HCT116 (cell line): ENCODE measurements around the gene C6orf132.

ENCODE experiments used
- ATF3 ChIP-seq: IDR thresholded peaks from 2 replicates; pipeline ENCODE4 v1.6.1; 2012
- CBX3 ChIP-seq: IDR thresholded peaks from 2 replicates; pipeline ENCODE4 v1.6.1; 2012; ENCODE audit warnings: low read depth
- CTCF ChIP-seq, 3 experiments: fragments of 200-600 bp in 1 of 3; sonication (generic) in 1 of 3; IDR thresholded peaks in 2 of 3; conservative IDR thresholded peaks in 1 of 3; 2 replicates each; pipeline ENCODE4 v1.5.1; 2012 to 2017; ENCODE audit warnings: low read depth in 2 of 3, low read length in 2 of 3, antibody characterized with exemption in 1 of 3, borderline replicate concordance in 1 of 3, control low read depth in 1 of 3, mild to moderate bottlenecking in 1 of 3, mixed read lengths in 1 of 3, mixed run types in 1 of 3, moderate library complexity in 1 of 3; ENCODE audit not compliant: insufficient read depth in 1 of 3
- EGR1 ChIP-seq: IDR thresholded peaks from 2 replicates; pipeline ENCODE4 v1.6.1; 2012; ENCODE audit warnings: low read depth
- EZH2 ChIP-seq: fragments of 200-600 bp; sonication (generic); IDR thresholded peaks from 2 replicates; pipeline ENCODE4 v1.6.1; 2017; ENCODE audit warnings: antibody characterized with exemption, mixed run types
- EZH2phosphoT487 ChIP-seq: fragments of 200-600 bp; IDR thresholded peaks from 2 replicates; pipeline ENCODE4 v1.6.1; 2018; ENCODE audit warnings: antibody characterized with exemption, borderline replicate concordance
- POLR2A ChIP-seq: IDR thresholded peaks from 2 replicates; pipeline ENCODE4 v1.7.0; 2011; ENCODE audit warnings: borderline replicate concordance; ENCODE audit not compliant: insufficient read depth, insufficient read length; ENCODE audit errors: extremely low read depth
- RAD21 ChIP-seq: IDR thresholded peaks from 2 replicates; pipeline ENCODE4 v1.6.1; 2012; ENCODE audit warnings: low read depth, mild to moderate bottlenecking
- REST ChIP-seq: IDR thresholded peaks from 2 replicates; pipeline ENCODE4 v1.6.1; 2012; ENCODE audit warnings: low read depth
- SP1 ChIP-seq: IDR thresholded peaks from 2 replicates; pipeline ENCODE4 v1.6.1; 2012; ENCODE audit warnings: low read depth
- ZBTB33 ChIP-seq: IDR thresholded peaks from 2 replicates; pipeline ENCODE4 v1.6.1; 2011; ENCODE audit warnings: mild to moderate bottlenecking, low read length, moderate library complexity; ENCODE audit not compliant: insufficient replicate concordance; ENCODE audit errors: extremely low read depth

GRCh38 chr6:42068173-42068572 is 74.2 kb downstream of the C6orf132 start:
- TF ChIP-seq CTCF (IDR thresholded peaks at IDR 0.05 in 2 of 3, conservative IDR thresholded peaks at IDR 0.05 in 1 of 3; ENCODE audit: borderline replicate concordance in 1 of 3, insufficient read depth in 1 of 3, low read depth in 2 of 3, low read length in 2 of 3), result no peak
- TF ChIP-seq SP1, result no peak
- no peak for TF ChIP-seq ZBTB33
- no peak for TF ChIP-seq RAD21
- no peak for TF ChIP-seq POLR2A
- TF ChIP-seq ATF3, result no peak
- no peak for TF ChIP-seq EZH2
- no peak for TF ChIP-seq EZH2phosphoT487
- TF ChIP-seq CBX3, result no peak
- TF ChIP-seq REST, result no peak
- no peak for TF ChIP-seq EGR1
